ENCODE results near the gene RNFT2.

GRCh38 chr12:116698554-116699075 is 39.5 kb upstream of the RNFT2 start:
- TF ChIP-seq POLR2A (IDR thresholded peaks at IDR 0.05; ENCODE audit: low read length) (no peak), GATA1 (IDR thresholded peaks at IDR 0.05; ENCODE audit: low read depth, low read length) (no peak)

Measured in erythroblast (primary cell).